ENCODE measurements around the gene BIRC6.
A peak's percentile ranks its signal among the peaks of the same experiment; 100 is the strongest.

The BIRC6 gene

DNA sequence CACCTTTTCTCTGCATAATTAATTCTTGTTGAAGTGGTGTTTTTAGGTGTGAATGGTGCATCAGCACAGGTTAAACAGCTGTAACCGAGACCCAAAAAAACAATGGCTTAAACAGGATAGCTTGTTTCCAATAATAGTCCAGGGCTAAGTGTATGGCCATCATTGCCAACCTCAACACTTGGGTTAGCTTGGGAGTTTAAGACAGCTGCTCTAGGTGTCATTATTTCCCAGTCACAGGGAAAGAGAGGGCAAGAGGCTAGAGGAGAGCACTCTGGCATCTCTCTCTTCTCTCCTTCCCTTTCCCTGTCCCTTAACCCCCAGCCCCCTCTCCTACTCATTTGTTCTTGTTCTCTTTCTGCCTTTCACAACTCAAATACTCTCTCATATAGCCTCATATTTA, 21.1 kb downstream of the BIRC6 start:
- DNase-seq, result no peak

GRCh38 chr2:32379352-32379751, 22.5 kb downstream of the BIRC6 start:
- DNase-seq, result no peak

GRCh38 chr2:32383858-32384257, 27.0 kb downstream of the BIRC6 start:
- no peak for DNase-seq

DNA sequence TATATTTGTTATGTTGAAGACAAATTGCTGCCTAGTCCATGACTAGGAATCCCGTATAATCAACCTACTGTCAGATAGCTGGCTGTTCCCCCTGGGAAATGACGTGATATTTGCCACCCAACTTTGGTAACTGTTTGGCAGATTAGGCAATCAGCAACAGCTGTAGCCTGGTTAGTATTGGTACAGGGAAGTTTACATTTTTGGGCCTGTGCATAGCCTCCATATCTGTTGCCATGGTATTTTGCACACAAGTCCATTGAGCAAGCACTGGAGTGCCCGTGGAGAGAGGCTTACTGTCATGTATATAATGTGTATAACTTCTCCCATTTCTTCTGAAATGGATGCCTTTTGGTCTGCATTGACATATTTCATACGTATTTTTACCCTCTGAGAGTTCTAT, 27.7 kb downstream of the BIRC6 start:
- DNase-seq, result no peak

DNA sequence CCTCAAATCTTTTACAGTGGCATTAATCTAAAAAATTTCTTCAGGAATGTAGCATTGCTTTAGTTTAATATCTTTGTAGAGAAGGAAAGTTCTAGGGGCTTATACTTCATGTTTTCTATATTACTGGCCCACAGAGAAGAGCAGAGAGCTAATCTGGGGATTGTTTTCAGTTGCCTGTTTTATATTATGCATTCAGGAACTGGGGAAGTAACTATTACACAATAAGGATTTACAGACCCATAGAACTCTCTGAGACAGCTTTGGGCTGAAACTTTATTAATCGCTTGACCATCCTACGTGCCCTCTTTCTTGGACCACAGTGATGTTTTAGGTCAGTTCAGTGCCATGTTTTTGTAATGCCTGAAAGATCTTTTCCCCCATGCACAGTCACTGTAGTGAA, 29.9 kb downstream of the BIRC6 start:
- DNase-seq, result no peak

GRCh38 chr2:32399221-32399620, 42.4 kb downstream of the BIRC6 start:
- DNase-seq, result no peak

DNA sequence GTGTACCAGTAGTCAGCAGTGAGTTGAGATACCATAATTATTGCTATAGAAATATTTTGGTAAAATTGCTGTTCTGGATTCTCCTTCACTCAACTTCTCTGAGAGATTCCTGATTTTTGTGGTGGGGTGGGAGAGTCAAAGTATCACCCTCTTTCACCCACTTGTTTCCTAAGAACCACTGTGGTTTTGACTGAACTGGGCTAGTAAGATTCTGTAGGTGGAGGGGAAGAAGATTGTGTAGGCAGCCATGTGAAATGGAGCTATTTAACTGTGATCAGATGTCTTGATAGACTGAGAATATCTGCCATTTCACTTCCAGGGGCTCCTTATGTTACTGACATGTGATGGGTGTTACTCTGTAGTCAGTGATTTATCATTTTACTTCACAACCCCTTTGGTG, 45.3 kb downstream of the BIRC6 start:
- DNase-seq, result no peak

GRCh38 chr2:32403782-32404181, 47.0 kb downstream of the BIRC6 start:
- DNase-seq, result no peak

- DNase-seq, result no peak
Observed at GRCh38 chr2:32404691-32405090, 47.9 kb downstream of the BIRC6 start.

- DNase-seq, result no peak
Observed at GRCh38 chr2:32416519-32416918, 59.7 kb downstream of the BIRC6 start.

DNA sequence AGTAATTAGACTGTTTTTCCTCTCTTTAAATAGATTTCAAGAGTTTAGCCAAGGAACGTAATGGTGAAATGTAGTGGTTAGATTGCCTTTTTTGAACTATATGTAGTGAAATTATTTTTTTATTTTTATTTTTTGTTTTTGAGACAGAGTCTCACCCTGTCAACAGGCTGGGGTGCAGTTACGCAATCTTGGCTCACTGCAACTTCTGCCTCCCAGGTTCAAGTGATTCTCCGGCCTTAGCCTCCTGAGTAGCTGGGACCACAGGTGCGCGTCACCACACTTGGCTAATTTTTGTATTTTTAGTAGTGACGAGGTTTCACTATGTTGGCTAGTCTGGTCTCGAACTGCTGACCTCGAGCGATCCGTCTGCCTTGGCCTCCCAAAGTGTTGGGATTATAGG, 60.8 kb downstream of the BIRC6 start:
- no peak for DNase-seq

GRCh38 chr2:32418778-32419177, 62.0 kb downstream of the BIRC6 start:
- DNase-seq, result no peak

DNA sequence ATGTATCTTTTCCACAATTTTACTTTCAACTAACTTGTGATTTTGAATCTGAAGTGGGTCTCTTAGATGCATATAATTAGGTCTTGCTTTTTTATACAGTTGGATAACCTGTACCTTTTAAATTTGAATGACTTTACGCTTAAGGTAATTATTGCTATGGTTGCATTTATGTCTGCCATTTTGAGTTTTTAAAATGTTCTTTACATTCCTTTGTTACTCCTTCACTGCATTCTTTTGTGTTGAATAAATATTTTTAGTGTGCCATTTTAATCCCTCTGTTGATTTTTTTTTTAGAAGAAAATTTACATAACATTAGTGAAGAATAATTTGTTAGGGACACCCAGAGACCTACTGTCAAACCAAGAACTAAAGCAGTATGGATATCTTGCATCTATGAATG, 65.3 kb downstream of the BIRC6 start:
- no peak for DNase-seq

DNA sequence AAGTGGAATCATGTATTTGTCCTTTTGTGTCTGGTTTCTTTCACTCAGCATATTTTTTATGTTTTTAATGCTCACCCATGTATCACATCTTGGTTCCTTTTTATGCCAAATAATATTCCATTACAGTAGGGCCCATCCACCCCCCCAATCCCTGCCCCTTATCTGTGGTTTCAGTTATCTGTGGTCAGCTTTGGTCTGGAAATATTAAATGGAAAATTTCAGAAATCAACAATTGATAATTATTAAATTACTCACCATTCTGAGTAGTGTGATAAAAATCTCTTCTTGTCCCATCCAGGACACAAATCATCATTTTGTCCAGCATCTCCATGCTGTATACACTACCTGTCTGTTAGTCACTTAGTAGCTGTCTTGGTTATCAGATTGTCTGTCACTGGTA, 66.7 kb downstream of the BIRC6 start:
- no peak for DNase-seq

GRCh38 chr2:32424739-32425138, 67.9 kb downstream of the BIRC6 start:
- DNase-seq, result no peak

DNA sequence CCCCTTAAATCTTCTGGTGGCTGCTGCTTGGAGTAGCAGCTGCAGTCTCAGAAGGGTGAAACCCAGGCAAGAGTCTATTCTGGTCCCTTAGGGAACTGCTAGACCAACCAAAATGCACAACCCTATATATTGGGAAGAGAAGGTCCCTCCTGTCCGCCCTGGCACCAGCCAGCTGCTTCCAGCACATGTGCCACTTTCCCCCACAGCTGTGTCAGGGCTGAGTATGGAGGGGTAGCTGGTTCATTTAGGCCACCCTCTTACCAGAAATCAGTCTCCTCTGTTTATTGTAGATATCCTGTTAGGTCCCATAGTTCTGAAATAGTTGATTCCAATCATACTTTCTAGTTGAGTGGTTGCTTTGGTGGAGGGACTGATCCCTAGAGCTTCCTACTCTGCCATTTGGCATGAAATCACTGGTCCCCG, 68.9 kb downstream of the BIRC6 start:
- peak; percentile 35 for DNase-seq

DNA sequence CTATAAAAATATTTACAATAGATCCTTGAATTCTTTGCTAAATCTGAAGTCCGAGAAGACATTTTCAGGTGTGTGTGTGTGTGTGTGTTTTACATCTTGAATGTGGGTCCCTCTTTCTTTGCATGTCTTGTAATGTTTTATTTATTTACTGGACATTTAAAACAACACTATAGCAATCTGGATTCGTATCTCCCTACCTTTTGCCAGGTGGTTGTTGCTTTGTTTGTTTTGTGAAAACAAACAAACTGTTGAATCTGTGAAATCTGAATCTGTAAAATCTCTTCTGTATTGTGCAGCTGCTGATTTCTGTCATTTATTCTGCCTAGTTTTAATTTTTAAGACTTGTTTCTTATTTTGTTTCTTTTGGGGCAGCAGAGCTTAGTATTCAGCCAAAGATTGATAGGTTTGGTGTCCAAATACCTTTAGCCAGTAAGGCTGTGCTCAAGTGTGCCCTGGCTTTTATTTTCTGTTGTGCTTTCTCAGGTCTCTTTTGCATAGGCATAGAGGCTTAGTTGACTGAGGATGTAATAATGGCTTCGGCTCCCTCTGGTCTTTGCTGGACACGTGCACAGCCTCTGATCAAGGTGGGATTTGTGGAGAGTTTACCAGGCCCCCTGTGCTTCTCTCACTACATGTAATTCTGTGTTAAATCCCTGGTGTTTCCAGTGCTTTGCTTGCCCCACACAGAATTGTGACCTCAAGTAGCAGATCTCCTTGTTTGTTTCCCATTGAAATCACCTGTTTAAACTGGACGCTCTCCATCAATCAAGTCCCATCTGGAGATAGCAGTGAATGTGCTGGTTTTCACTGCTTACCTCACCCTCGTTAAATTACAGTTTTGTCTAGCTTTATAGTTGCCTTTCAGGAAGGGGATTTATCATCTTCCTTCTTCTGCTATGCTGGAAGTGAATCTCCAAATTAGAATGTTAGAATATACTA, 71.1 kb downstream of the BIRC6 start:
- no peak for DNase-seq

DNA sequence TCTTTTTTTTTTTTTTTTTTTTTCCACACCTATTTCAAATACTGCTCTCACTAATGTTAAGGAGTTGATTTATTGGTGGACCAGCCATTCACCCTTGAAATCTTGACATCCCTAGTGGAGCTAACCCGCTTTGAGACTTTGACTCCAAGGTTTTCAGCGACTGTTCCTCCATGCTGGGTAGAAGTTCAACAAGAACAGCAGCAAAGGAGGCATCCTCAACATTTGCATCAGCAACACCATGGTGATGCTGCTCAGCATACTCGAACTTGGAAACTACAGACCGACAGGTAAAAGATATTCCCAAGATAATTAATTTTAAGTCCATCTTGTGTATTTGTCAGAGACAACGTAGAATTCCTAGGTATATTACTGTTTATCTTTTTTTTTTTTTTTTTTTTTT, 74.0 kb downstream of the BIRC6 start:
- no peak for DNase-seq

- no peak for DNase-seq
Observed at GRCh38 chr2:32436150-32436549, 79.3 kb downstream of the BIRC6 start.

DNA sequence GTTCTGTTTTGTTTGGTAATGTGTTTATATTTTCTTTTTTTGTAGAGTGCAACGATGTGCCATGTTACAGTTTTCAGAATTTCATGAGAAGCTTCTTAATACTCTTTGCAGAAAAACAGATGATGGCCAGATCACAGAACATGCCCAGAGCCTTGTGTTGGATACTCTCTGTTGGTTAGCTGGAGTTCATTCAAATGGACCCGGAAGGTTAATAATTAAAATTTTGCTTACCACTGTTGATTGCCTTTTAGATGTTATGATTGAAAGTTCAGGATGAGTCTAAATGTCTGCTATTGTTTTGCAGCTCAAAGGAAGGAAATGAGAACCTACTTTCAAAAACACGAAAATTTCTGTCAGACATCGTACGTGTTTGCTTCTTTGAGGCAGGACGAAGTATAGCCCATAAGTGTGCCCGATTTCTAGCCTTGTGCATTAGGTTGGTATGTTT, 85.2 kb downstream of the BIRC6 start:
- DNase-seq, result no peak

DNA sequence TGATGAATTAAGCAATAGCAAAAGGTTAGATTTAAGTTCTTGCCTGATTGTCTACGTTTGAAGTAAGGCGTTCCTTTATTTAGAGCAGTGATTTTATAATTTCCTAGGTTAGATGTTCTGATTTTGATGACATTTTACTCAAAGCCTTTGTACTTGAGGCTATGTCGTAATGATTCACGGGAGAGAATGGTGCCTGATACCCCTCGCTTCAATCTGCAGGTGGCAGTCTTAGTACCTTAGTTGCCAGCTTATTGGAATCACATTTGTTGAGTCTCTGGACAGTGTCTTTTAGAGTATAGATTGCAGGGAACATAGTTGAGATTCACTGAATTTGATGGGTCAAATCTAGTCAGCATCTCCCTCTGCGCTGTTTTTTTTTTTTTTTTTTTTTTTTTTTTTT, 89.5 kb downstream of the BIRC6 start:
- DNase-seq, result no peak

DNA sequence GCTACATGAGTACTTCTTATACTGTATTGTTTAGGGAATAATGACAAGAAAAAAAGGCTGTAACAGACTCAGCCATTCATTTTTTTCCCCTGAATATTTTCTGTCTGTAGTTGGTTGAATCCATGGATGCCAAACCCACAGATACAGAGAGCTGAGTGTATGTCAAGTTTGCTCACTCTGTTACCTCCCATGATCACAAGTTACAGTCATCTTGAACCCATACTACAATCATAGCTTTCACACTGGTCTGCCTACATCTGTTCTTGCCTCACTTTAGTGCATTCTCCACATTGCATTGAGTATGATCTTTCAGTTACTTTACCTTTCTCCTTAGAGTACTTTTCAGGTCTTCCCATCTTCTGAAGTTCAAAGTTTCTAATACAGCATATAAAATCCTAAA, 94.0 kb downstream of the BIRC6 start:
- DNase-seq, result no peak

DNA sequence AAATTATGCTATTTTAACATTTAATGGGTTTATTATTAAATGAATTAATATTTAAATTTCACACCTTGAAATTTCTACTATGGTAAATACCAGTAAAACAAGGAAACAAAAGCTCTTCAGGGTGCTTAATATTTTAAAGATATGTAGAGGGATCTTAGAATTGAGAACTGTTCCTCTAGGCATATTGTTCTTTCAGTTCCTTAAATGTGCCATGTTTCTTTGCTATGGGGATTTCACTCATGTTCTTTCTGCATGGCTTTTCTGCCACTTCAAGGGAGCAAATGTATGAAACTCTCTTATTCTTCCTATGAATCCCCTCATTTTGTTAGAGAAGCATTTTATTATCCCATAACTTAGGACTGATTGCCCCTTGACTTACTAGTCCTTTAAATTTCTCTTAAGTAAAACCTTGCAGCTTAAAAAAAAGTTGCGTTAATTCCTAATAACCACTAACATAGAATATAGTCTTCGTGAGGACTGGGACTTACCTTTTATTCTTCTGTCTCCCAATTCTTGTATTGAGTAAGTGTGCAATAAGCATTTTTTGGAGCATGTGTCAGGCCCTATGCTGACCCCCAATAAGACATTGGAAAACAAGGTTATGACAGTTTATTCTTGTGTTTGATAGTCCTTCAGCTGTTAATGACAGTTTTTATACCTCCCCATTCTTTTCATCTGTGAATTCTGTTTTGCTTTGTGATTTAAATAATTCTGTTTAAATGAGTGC, 95.7 kb downstream of the BIRC6 start:
- no peak for DNase-seq
